OCI-LY7 (cell line): ENCODE results near the gene NME7. TPM values are rescaled to one million over a fixed set of nuclear protein-coding genes. Genes with fewer than 3 reads are reported as not detected.

Source experiments
- BruUV-seq: library from RNA; stranded (reverse); fragments of 400-500 nt; replicated peaks from 2 replicates; lab custom pipeline; 2021; lab: Mats Ljungman, UMichigan
- CTCF ChIA-PET: fragments of 300-600 bp; sonication (Branson Sonifier 250); formaldehyde crosslinking; loops from one replicate; lab custom pipeline; 2022; ENCODE audit warnings: antibody characterized with exemption; ENCODE audit not compliant: unreplicated experiment; lab: Charles Lee
- POLR2A ChIA-PET: fragments of 300-600 bp; sonication (Branson Sonifier 250); formaldehyde crosslinking; loops from one replicate; lab custom pipeline; 2022; ENCODE audit warnings: antibody characterized with exemption; lab: Charles Lee
- DNase-seq: peaks from one replicate; pipeline ENCODE4 v3.0.0-alpha.2; 2015; ENCODE audit warnings: low spot score
- H2AFZ ChIP-seq: fragments of 200-600 bp; sonication (generic), shearing (Covaris generic); 2 replicates; pipeline ENCODE4 v1.6.1; 2014; ENCODE audit warnings: mild to moderate bottlenecking, antibody characterized with exemption, low read length, moderate library complexity
- H3K27ac ChIP-seq: fragments of 200-600 bp; sonication (generic); 2 replicates; pipeline ENCODE4 v1.5.1; 2014; ENCODE audit warnings: mixed run types, low read depth, mild to moderate bottlenecking, moderate library complexity, low read length, inconsistent platforms; ENCODE audit not compliant: poor library complexity, severe bottlenecking
- H3K36me3 ChIP-seq: fragments of 200-600 bp; sonication (generic); 2 replicates; pipeline ENCODE4 v1.6.1; 2014; ENCODE audit warnings: mild to moderate bottlenecking, antibody characterized with exemption, low read length, moderate library complexity, mixed read lengths; ENCODE audit not compliant: insufficient read depth
- H3K4me1 ChIP-seq: fragments of 200-600 bp; sonication (generic); 2 replicates; pipeline ENCODE4 v1.5.1; 2014; ENCODE audit warnings: mild to moderate bottlenecking, low read length; ENCODE audit not compliant: insufficient read depth, poor library complexity, severe bottlenecking
- H3K4me2 ChIP-seq: fragments of 200-600 bp; sonication (generic); 2 replicates; pipeline ENCODE4 v1.6.1; 2014; ENCODE audit warnings: mild to moderate bottlenecking, low read length
- H3K4me3 ChIP-seq: fragments of 200-600 bp; sonication (generic); 2 replicates; pipeline ENCODE4 v1.5.1; 2014; ENCODE audit warnings: mild to moderate bottlenecking, low read depth, low read length; ENCODE audit not compliant: poor library complexity, severe bottlenecking
- H3K79me2 ChIP-seq: fragments of 200-600 bp; sonication (generic); 2 replicates; pipeline ENCODE4 v1.6.1; 2016; ENCODE audit warnings: low read depth, mild to moderate bottlenecking, low read length, moderate library complexity, mixed read lengths; ENCODE audit not compliant: insufficient read depth
- H3K9me2 ChIP-seq: fragments of 200-600 bp; sonication (generic); 2 replicates; pipeline ENCODE4 v1.6.1; 2016; ENCODE audit warnings: mild to moderate bottlenecking, low read length, mixed read lengths; ENCODE audit not compliant: insufficient read depth
- H3K9me3 ChIP-seq: fragments of 200-600 bp; sonication (generic); 2 replicates; pipeline ENCODE4 v1.6.1; 2014; ENCODE audit warnings: mild to moderate bottlenecking, mixed run types, low read length, mixed read lengths
- H4K20me1 ChIP-seq: fragments of 200-600 bp; sonication (generic); 2 replicates; pipeline ENCODE4 v1.6.1; 2014; ENCODE audit warnings: mild to moderate bottlenecking, antibody characterized with exemption, low read length, moderate library complexity, mixed read lengths; ENCODE audit not compliant: insufficient read depth
- EZH2phosphoT487 ChIP-seq: fragments of 200-600 bp; sonication (generic); IDR thresholded peaks from 2 replicates; pipeline ENCODE4 v1.6.1; 2018; ENCODE audit warnings: low read depth, borderline replicate concordance, mild to moderate bottlenecking, mixed run types, antibody characterized with exemption, low read length, moderate library complexity, mixed read lengths
- intact Hi-C: fragments of 100-400 bp; cut with micrococcal nuclease; formaldehyde crosslinking; loops from one replicate; pipeline ENCODE4 v1.10.0; 2022; ENCODE audit not compliant: unreplicated experiment
- total RNA-seq, 2 experiments: library from RNA; depleted of rRNA in 1 of 2; stranded (reverse); fragments of >200 nt in 1 of 2; shearing (Covaris generic) in 1 of 2; gene quantifications; 2 replicates each; pipeline ENCODE4 v1.2.3, GENCODE V29; 2014 to 2022
- TF ChIP-seq, protein P1 (sequence below): fragments of 200-600 bp; sonication (generic); conservative IDR thresholded peaks from 2 replicates; pipeline ENCODE4 v1.5.1; 2014; ENCODE audit warnings: mild to moderate bottlenecking, antibody characterized with exemption, low read length, moderate library complexity, mixed read lengths

NME7 gene
- total RNA-seq, 2 experiments from 2014 or later, result 9.3 to 17.0 TPM

DNA sequence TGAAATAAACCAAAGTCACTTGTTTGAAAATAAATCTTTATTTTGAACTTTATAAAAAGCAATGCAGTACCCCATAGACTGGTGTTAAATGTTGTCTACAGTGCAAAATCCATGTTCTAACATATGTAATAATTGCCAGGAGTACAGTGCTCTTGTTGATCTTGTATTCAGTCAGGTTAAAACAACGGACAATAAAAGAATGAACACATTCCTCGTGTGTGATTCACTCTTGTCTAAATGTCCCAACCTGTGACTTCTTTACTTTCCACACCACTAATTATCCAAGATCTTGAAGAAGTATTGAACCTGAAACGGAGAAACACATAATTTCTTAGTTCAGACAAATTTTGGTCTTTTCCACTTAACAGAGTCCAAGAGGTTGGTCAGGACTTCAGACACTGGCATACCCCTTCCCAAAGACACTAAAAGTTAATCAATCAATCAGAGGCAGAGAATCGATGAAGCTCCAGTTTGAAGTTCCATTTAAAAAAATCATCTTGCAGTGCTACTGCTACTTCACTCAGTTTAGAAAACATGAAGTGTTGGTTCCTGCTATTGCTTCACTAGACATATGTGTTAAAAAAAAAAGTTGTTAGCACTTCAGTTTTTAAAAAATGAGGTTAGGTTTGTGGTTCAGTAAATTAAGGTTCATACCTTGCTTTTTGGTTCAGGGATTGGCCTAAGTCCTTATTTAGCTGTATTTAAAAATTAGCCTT, 234.9 kb downstream of the NME7 start:
- no peaks in the 10 kb centered on the region for H3K4me1 ChIP-seq
- H3K4me2 ChIP-seq, result no peak overlapping the region
- H3K4me3 ChIP-seq, result no peak overlapping the region
- H4K20me1 ChIP-seq, result no peaks in the 10 kb centered on the region
- peaks cover 53% of the 10 kb centered on the region for H3K36me3 ChIP-seq
- no TSS peak for BruUV-seq
- intact Hi-C loops, result loop anchor here (10.0 kb wide), 1 partner anchor 528 kb away; no protein-coding TSS in a partner anchor
- no peak for TF ChIP-seq EZH2phosphoT487
- TF ChIP-seq, protein P1, sequence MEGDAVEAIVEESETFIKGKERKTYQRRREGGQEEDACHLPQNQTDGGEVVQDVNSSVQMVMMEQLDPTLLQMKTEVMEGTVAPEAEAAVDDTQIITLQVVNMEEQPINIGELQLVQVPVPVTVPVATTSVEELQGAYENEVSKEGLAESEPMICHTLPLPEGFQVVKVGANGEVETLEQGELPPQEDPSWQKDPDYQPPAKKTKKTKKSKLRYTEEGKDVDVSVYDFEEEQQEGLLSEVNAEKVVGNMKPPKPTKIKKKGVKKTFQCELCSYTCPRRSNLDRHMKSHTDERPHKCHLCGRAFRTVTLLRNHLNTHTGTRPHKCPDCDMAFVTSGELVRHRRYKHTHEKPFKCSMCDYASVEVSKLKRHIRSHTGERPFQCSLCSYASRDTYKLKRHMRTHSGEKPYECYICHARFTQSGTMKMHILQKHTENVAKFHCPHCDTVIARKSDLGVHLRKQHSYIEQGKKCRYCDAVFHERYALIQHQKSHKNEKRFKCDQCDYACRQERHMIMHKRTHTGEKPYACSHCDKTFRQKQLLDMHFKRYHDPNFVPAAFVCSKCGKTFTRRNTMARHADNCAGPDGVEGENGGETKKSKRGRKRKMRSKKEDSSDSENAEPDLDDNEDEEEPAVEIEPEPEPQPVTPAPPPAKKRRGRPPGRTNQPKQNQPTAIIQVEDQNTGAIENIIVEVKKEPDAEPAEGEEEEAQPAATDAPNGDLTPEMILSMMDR, result no peak
- ChIA-PET POLR2A (interaction anchor here (0.6 to 0.7 kb wide), 2 partner anchors 128 to 216 kb away, joined by 3 read pairs; no protein-coding TSS in a partner anchor), CTCF (no interaction called here)
- H2AFZ ChIP-seq, result no peak overlapping the region
- H3K9me2 ChIP-seq, result no peaks in the 10 kb centered on the region
- DNase-seq, result no peak
- no peak overlapping the region for H3K27ac ChIP-seq
- no peaks in the 10 kb centered on the region for H3K79me2 ChIP-seq
- no peaks in the 10 kb centered on the region for H3K9me3 ChIP-seq

GRCh38 chr1:169130683-169131082, 236.9 kb downstream of the NME7 start:
- no peaks in the 10 kb centered on the region for H3K4me1 ChIP-seq
- H4K20me1 ChIP-seq, result no peaks in the 10 kb centered on the region
- no TSS peak for BruUV-seq
- intact Hi-C loops, result loop anchor here (10.0 kb wide), 1 partner anchor 526 kb away; no protein-coding TSS in a partner anchor
- H3K4me3 ChIP-seq, result no peak overlapping the region
- H3K27ac ChIP-seq, result no peak overlapping the region
- H3K4me2 ChIP-seq, result no peak overlapping the region
- no peak overlapping the region for H2AFZ ChIP-seq
- no peak for TF ChIP-seq EZH2phosphoT487
- TF ChIP-seq, protein P1, result no peak
- H3K36me3 ChIP-seq, result peaks cover 73% of the 10 kb centered on the region
- no peaks in the 10 kb centered on the region for H3K79me2 ChIP-seq
- no peaks in the 10 kb centered on the region for H3K9me3 ChIP-seq
- no peak for DNase-seq
- H3K9me2 ChIP-seq, result no peaks in the 10 kb centered on the region
- ChIA-PET CTCF (no interaction called here), POLR2A (interaction anchor here (0.7 kb wide), 1 partner anchor 31 kb away, joined by 3 read pairs; no protein-coding TSS in a partner anchor)
